Erythroblast (primary cell): ENCODE data around the gene SMC6.

Source experiments
- DNase-seq, 2 experiments: peaks; one replicate each; lab custom pipeline; 2025; lab: John Stamatoyannopoulos, UW
- GATA1 ChIP-seq: IDR thresholded peaks from 2 replicates; pipeline ENCODE4 v1.6.1; 2011; ENCODE audit warnings: low read depth, mild to moderate bottlenecking, control low read depth, low read length, moderate library complexity
- POLR2A ChIP-seq: IDR thresholded peaks from 2 replicates; pipeline ENCODE4 v1.6.1; 2011; ENCODE audit warnings: mild to moderate bottlenecking, low read length

SMC6 gene

GRCh38 chr2:17682098-17682857 is 71.3 kb downstream of the SMC6 start:
- no peak for DNase-seq
- TF ChIP-seq GATA1 (no peak), POLR2A (no peak)

- no peak for DNase-seq
- TF ChIP-seq POLR2A (no peak), GATA1 (no peak)
Observed at GRCh38 chr2:17680119-17680518, 73.5 kb downstream of the SMC6 start.

- TF ChIP-seq GATA1, result no peak
- no peak for TF ChIP-seq POLR2A
- no peak for DNase-seq
Observed at GRCh38 chr2:17674817-17675216, 78.8 kb downstream of the SMC6 start.

GRCh38 chr2:17672583-17673317 is 80.9 kb downstream of the SMC6 start:
- DNase-seq, result no peak
- TF ChIP-seq GATA1 (no peak), POLR2A (no peak)

- DNase-seq, result no peak
- TF ChIP-seq POLR2A, result no peak
- no peak for TF ChIP-seq GATA1
Observed at GRCh38 chr2:17667898-17668297, 85.7 kb downstream of the SMC6 start.

- no peak for DNase-seq
- TF ChIP-seq POLR2A, result no peak
Observed at GRCh38 chr2:17664534-17664933, 89.1 kb downstream of the SMC6 start.

GRCh38 chr2:17662723-17663122 is 90.9 kb downstream of the SMC6 start:
- TF ChIP-seq POLR2A, result no peak
- TF ChIP-seq GATA1, result no peak
- no peak for DNase-seq

- DNase-seq, result no peak
- TF ChIP-seq POLR2A, result no peak
Observed at GRCh38 chr2:17661460-17661859, 92.2 kb downstream of the SMC6 start.

- DNase-seq, result peak in 1 of 2 experiments; percentile 8
- TF ChIP-seq POLR2A (no peak), GATA1 (no peak)
Observed at GRCh38 chr2:17660219-17660618, 93.4 kb downstream of the SMC6 start.

GRCh38 chr2:17658251-17658843 is 95.3 kb downstream of the SMC6 start:
- no peak for DNase-seq
- TF ChIP-seq POLR2A, result no peak
- TF ChIP-seq GATA1, result no peak

GRCh38 chr2:17657759-17658158 is 95.9 kb downstream of the SMC6 start:
- no peak for DNase-seq
- TF ChIP-seq GATA1, result no peak
- no peak for TF ChIP-seq POLR2A

- DNase-seq, result no peak
Observed at GRCh38 chr2:17652681-17653394, 100.8 kb downstream of the SMC6 start.

GRCh38 chr2:17649026-17649425 is 104.6 kb downstream of the SMC6 start:
- DNase-seq, result no peak
- TF ChIP-seq GATA1, result no peak
- TF ChIP-seq POLR2A, result no peak

More at GRCh38 chr2:17652681-17653394, 100.8 kb downstream of the SMC6 start:
- TF ChIP-seq POLR2A, result no peak
- no peak for TF ChIP-seq GATA1
